ENCODE results near the gene EDIL3.

The EDIL3 gene

DNA sequence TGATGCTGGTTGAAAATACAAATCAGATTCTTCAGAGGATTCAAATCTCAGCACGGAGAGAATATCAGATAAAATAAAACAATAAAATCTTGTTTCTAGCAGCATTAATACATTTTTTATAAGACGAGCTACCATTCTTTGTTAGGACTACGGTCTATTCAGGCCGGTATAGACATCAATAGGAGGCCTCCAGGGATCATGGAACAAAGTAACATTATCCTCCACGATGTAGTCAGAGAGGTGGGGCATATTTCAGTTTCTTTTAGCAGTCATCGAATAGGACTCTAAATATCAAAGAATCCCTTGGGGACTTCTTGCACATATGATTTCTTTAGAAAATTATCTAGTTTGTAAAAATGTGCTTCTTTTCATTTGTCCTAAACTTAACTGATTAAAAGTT lies 438.2 kb downstream of the EDIL3 start:
- DNase-seq, result no peak

DNA sequence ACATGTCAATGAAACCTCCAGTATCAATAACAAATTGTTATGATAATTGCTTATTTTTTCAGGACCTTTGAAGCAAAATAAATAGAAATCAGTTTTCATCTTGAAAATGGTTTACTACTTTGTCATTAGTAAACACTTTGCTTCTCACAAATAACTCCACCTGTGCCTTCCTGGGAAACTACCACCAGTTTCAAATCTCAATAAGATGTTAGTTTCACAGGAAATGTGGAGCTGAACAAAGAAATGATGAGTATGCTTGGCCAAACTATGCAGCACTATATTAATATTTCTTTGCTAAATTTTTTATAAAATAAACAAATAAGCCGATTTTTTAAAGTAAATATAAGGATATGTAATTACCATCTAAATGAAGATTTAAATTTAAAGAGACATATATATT lies 442.5 kb downstream of the EDIL3 start:
- no peak for DNase-seq

DNA sequence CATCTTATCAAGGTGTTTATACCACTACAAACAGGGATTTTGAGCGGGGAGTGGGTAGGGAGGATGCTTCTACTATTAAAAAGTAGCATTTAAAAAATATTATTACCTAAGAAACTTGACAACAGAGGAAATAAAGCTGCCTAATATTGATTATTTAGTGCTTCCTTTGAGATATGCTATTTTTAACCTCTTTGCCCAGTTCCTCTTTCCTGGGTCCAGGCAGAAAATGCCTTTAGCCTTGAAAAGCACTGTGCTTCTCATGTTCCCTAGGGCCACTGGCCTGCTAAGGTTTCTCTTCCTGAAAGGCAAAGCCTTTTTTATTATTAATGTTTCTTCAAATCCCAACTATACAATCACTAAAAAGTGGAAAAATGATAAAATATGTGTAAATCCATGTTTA lies 446.8 kb downstream of the EDIL3 start:
- no peak for DNase-seq

DNA sequence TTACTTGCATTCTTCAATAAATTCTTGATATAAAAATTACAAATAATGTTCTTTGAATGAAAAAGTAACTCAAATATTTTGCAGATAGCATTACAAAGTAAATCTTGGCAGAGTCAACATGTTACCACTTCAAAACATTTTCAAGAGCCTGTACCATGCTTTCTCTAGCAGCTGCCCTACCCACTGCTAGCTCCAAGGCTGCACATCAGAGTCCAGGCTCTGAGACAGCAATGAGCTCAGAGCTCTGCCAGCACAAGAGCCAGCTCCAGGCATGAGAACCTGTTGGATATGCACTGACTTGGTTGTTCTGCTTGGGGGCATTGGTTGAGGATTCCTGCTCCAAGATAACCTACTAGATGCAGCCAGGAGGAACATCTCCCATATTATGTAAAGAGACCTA lies 452.7 kb downstream of the EDIL3 start:
- no peak for DNase-seq

DNA sequence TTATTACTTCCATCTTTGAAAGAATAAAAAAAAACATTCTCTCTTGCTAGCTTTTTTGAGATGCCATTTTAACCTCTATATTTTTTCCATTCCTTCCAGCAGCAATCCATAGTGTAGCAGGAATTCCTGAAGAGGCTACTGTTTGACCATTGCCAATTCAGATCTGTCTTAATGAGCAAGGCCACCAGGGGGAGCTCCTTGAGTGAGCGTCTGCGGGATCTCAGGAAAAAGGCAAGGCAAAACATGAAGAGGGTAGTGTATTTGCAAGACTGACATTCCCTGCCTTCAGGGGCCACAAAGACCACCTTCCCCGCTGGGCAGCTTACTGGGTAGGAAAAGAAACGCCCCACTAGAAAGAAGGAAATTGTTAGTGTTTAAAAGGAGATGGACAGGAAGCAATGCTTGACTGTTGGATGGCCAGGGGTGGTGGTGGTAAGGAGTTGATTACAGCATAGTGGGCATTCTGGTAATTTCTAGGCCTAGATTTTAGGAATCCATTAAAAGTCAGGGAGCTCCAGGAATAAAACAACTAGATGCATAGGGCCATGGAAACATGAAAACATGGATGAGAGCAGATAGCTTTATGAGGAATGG lies 457.4 kb downstream of the EDIL3 start:
- DNase-seq, result peak in 2 of 5 experiments; percentile 1

DNA sequence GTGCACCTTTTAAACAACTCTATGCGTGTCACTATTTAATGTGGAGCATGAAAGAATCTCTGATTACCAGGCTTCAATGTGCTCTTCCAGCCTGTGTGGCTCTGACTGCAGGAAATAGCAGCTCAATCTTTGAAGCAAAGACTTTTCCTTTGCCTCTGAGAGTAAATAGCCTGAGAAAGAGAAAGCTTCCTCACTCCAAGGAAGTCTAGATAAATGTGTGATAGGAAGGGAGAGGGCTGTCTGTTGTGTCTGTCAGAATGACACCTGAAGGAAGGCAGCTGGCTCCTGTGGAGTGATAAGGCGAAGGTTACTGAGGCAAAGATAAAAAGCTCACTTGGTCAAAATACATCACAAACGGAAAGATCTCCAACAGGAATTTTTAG lies 458.7 kb downstream of the EDIL3 start:
- DNase-seq, result no peak

DNA sequence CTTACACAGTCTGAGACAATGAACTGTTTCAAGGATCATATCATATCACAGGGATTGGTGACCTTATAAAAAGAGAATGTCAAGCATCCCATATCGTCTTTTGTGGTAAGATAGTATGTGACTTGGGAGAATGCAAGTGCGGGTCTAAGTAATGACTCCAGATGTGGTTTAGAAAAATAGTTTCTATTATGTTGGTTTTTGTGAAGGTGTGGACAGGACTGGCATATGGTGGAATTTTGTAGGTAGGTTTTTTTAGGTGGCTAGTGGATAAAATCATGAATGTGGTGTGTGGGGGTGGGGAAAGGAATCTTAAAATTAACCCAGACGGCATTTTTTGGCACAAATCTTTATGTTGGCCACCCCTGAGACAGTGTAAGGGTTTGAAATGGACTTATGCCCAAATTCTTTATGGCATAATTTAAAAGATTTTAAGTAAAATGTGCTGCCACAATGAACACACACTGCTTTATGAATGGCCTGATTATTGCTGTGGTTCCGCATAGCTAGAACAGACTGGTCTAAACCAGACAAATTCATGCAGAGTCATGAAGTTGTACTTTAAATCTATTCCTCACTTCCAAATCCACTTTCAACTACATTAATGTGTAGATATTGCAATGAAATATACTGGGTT lies 459.2 kb downstream of the EDIL3 start:
- no peak for DNase-seq

DNA sequence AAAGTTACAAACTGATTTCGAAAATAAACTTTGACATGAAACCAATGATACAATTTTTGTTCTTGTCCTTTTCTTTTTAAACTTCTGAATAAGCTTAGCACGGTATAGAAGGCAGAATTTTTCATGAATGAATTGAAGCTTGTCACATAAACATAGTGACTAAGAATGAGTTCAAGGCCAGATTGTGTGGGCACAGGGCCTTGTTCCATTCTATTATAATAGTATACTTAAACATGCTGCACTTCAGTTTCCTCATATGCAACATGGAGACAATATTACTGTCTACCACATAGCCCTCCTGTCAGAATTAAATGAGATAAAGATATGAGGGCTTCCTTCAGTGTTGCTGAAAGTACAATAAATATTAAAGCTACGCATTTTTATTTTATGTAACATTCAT lies 459.8 kb downstream of the EDIL3 start:
- no peak for DNase-seq

DNA sequence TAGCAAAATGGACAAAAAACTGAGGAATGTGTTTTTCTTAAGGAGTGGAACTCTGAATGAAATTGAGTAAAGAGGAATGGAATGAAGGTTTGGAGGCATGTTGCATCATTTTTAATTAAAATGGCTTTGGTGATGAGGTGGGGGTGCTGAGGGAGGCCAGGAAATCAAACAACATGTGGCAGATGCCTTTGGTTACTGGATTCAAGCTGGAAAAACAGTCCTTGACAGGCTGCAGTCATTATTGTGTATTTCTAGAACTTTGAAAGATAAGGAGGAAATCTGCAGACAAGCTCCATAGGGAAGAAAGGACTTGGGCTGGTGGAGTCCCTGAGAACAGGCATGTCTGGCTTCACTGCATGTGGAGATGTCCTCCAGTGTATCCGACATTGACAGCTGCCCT lies 460.5 kb downstream of the EDIL3 start:
- no peak for DNase-seq

DNA sequence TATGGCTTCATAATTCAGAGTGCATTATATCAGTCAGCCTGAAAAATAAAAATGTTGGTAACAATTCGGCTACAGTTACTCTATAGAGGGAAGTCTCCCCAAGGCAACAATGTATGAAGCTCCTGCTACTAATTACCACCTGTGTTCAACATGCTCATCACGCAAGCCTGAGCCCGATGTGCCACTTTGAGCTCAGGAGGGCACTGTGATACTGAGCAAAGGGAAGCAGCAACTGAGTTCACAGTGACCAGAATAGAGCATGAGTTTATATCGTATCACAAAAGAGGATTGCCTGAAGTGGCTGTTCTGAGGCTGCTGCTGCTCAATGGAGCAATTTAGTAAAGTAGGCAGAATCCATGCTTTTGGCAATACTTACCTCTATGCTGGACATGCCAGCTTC lies 462.0 kb downstream of the EDIL3 start:
- DNase-seq, result no peak

DNA sequence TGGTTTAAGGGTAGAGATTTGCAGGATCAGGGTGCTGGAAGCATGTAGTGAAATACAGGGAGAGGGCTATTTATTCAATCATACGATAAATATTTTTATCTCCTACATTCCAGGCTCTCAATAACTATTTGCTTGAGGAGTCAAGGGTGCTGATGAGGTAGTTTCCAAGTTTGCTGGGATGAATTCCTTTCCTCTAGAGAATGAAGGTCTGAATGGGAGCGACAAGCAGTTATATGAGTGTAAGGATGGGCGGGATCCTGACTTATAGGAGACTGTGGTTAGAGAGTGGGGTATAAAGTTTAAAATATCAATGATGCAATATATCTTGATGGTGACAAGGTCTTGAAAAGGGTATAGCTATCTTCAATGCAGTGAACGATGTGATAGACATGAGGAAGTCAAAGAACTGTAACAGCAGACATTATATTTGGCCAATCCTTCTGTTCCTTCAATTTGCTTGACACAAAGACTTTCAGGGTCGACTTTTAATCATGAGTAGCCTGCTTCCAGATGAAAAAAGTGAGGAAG lies 462.9 kb downstream of the EDIL3 start:
- no peak for DNase-seq

DNA sequence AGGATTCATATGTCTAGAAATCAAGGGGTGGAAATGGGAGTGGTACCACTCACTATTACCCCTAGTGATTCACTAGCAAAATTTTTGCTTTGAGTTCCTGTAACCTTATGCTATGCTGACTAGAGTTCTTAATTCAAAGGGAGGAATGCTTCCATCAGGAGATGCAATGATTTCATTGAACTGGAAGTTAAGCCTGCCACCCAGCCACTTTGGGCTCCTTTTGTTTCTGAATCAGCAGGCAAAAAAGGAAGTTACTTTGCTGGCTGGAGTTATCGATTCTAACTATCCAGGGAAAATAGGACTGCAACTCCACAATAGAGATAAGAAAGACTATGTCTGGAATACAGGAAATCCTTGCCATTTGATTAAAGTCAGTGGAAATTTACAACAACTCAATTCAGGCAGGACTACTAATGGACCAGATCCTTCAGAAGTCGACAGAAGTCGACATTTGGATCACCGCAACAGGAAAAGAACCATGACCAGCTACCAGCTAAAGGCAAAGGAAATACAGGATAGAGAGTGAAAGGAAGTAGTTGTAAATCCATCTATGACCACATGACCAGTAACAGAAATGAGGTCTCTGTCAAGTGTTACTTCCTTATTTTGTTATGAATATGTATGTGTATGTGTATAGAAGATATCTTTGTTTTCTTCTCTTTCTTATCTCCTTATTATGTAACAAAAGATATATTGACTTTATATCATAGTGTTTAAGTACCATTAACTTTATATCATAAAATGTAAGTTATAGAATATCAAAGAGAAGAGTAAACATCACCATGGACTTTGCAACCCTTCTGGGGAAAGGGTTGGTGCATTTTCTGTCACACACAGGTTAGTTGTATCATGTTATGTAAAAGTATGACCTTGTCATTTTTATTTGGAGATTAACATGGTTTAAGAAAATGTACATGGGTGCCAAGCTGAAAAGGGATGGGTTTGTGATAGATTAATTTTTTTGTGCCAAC lies 465.3 kb downstream of the EDIL3 start:
- no peak for DNase-seq

DNA sequence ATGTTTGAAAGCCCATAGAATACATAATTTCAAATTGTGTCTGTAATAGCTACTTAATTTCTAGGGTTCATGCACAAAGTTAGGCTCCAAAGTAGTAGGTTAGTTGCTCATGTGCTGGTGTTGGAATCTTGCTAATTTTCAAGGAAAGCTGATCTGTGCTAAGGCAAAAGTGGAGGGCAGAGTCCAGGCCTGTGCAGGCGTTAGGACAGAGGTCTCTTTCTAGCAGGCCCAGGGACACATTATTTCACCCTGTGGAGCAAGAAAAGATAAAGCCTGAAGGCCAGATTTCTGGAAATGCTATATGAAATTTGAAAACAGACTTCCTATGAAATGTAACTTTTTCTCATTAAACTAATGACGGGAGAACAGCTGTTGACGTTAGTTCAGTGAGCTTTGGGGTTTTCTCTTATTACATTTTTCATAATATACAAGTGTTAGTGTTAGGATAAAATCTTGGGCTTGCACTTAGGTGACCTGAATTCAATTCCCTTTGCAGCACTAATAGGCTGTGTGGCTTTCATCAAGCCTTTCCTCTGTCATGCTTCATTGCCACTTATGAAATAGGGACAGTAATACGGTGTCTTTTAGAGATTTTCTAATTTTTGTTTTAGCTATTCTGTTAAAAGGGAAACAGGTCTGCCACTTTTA lies 467.3 kb downstream of the EDIL3 start:
- no peak for DNase-seq

DNA sequence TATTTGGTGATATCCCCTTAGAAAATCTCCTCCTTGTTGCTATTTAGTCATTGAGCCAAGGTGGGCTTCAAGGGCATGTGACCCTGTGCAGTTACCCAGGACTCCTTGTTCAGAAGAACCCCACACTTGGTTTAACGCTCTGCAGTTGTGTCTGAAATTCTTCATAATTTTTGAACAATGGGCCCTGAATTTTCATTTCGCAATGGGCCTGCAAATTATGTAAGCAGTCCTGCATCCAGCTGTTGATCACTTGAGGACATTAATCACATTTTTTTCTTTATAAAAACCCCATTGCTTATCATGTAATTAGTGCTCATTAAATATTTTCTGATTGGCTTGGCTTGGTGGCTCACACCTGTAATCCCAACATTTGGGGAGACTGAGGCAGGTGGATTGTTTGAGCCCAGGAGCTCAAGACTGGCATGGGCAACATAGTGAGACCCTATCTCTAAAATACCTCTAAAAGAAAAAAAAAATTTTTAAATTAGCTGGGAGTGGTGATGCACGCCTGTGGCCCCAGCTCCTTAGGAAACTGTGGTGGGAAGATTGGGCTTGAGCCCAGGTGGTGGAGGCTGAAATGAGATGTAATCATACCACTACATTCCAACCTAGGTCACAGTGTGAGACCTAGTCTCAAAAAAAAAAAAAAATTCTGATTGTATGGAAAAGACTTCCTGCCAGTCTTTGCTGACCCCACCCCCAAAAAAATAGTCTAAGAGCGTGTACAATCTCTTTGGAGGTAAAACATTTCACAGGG lies 469.8 kb downstream of the EDIL3 start:
- no peak for DNase-seq

DNA sequence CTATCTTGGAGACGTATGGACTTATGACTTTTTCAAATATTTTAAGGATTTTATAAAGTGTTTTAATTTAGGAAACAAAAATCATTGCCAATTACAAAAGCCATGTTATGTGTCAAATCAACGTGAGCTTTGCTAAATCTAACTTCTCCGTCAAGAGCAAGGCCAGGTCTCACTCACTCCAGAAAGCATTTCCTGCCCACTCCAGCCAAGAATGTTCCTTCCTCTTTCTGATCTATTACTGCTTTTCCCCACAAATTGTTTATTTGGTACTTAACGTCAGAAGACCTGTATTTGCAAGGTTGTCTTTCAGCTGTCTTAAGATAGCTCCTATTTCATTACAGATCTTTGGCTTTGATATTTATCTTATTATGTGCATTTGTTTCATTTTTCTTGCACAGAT lies 470.5 kb downstream of the EDIL3 start:
- no peak for DNase-seq

DNA sequence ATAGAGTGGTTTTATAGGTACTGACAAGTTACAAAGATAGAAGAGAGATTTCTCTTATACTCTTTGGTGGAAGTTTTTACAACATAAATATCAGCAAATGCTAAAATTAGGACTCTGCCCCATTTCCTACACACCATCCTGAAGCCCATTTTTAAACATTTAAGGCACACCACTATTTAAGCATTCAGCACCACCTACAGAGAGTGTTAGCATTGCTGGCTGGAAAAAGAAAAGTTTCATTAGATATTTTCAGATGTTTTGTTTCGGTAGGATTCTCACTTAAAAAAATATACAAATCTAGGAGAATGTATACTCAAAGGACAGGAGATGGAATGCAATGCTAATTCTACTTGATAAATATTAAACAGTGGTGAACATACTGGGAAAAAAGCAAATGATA lies 471.1 kb downstream of the EDIL3 start:
- DNase-seq, result no peak

DNA sequence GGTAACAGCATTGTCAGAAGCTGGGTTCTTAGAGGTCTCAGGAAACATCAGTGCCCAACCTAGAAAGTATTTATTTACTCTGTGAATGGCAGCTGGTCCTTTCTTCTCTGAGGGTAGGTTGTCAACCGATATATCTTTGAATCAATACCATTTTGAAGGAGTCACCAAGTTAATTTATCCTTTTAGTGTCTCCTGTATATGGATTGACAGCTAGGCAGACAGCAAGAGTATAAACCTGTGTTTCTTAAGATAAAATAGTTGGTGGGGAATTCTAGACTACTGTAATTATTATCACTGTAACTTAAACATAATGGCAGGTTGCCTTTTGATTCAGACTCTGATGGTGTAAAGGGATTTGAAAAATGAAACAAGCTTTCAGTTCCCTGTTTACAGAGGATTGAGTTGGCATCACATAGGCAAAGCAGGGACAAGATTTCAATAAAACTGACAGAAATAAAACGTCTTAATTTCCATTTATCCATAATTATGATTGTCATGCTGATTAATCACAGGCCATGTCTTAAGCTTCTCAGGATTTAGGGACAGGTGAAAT lies 473.2 kb downstream of the EDIL3 start:
- DNase-seq, result no peak

DNA sequence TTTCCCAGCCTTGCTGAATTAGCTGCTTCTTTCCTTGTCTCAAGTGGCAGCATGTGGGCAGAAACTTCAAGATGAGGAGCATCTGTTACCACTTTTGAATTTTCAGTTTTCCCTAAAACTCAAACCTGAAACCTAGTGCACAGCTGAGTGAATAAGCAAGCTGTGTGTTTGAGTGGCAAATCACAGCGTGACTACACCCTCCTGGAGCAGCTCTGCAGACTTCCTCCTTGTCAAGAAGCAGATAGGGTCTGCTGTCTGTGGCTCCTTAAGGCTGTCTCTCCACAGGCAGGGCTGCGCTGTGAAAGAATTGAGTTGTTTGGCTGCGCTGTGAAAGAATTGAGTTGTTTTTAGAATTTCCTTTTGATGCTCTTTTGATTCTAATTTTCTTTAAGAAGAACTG lies 484.4 kb downstream of the EDIL3 start:
- no peak for DNase-seq

DNA sequence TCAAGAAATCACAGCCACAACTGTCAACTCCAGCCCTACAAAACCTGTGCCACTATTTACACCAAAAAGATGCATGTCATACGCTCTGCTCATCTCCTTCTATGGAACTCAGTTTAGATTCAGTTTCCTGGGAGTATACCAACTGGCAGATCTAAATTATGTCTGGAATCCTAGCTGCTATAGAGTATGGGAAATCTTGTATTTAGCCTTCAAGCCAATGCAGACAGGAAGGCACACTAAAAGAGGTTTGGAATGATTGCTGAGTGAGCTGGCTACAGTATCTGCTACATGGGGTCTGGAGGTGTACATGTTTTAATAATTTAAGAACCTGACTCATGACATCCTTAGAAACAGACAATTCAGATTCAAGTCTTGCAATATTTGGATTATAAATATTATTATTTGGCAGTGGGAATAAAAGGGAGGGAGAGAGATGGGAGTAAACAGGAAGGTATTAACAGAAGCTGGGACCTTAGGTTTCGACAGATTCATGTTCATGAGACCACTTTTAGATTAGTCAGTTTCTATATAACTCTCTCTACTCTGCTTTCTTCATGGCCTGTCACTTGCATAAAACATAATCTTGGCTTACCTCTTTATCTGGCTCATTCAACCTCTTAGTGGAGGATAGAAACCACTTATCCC lies 485.2 kb downstream of the EDIL3 start:
- DNase-seq, result no peak

DNA sequence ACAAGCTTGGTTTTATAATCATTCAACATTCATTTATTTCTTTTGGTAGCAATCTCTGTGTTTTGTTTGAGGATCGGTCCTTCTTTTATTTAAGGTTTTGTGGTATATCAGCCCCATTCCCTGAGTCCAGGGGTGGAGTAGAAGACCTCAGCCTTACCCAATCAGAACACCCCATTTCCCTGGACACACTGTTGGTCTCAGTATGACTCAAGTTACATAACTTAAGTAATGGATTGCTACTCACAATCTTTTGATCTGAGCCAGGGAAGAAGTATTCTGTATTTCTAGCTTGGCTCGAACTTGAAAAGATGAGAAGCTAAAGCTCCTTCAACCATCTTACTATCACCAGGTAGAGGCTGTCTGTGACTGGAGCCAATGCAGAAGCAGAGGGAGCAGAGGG lies 488.8 kb downstream of the EDIL3 start:
- DNase-seq, result no peak

DNA sequence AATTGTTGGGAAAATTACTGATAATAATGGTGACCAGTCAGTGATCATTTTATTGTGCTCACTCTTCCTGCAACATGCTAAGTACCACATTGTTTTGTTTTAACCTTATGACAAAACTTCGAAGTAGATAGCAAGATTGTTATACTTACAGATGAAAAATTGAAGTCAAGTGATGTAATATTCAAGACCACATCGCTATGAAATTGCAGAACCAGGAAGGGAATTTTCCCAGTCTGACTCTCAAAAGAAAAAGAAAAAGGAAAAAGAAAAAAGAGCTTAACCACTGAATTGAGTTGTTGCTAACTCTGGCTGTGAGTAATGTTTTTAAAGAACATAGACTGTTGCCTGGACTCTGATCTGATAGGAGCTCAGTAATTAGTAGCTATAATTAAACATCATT lies 493.4 kb downstream of the EDIL3 start:
- DNase-seq, result no peak

All from T-helper 2 cell (primary cell).